Breast epithelium (tissue), 3 donors: Measurements from ENCODE around the gene AGPAT2.

Experiments used
- CTCF ChIP-seq, 3 donors: fragments of 450-650 bp; IDR thresholded peaks; one replicate each; pipeline ENCODE4 v1.5.1; 2016 to 2017; ENCODE audit warnings: antibody characterized with exemption in 3 of 3, mild to moderate bottlenecking in 3 of 3, moderate library complexity in 3 of 3
- POLR2A ChIP-seq: fragments of 450-650 bp; IDR thresholded peaks from one replicate; pipeline ENCODE4 v1.6.1; 2016; ENCODE audit warnings: antibody characterized with exemption, mild to moderate bottlenecking, moderate library complexity

GRCh38 chr9:136651860-136652259, 35.4 kb downstream of the AGPAT2 start:
- TF ChIP-seq CTCF (IDR thresholded peaks at IDR 0.05) (no peak), POLR2A (no peak)
